ENCODE measurements around the gene CATSPERE. TPM values are rescaled to one million over a fixed set of nuclear protein-coding genes. Genes with fewer than 3 reads are reported as not detected.
"Not testable (repeated sequence)": the region's sequence is repeated elsewhere in the genome, so short reads cannot be mapped to it uniquely, and the experiment has no call there.

The CATSPERE gene
- total RNA-seq, 1 donor from 2014 or later: 3.3 TPM

DNA sequence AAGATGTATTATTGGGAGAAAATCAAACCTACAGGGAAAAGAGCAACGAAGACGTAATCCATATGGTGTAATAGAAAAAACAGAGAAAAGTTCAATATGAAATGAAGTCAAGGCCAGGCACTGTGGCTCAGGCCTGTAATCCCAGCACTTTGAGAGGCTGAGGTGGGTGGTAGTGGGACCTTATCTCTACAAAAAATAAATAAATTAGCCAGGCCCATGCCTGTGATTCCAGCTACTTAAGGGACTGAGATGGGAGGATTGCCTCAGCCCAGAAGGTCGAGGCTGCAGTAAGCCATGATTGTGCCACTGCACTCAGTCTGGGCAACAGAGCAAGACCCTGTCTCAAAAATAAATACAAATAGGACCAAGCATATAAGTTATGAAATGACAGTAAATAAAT is 203.3 kb downstream of the CATSPERE start:
- DNase-seq (ENCODE audit: low spot score): no peak

DNA sequence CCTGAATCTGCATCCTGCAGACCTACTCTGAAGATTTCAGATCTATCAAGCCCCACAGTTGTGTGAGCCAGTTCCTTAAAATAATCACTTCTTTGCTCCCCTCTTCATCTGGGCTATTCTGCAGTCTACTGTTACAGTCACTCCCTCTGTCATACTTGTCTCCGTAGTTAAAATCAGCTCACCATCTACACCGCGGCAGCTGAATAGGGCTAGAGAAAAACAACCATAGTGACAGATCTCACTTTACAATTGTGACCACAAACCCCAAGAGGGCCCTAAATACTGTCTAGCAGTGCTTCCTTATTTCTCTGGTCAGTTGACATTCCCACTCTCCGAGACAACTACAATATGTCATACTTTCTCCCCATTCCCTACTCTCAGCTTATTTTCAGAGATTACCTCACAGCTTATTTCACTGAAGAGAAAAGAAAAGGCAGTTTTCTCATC is 204.7 kb downstream of the CATSPERE start:
- no peak for DNase-seq (ENCODE audit: low spot score)

DNA sequence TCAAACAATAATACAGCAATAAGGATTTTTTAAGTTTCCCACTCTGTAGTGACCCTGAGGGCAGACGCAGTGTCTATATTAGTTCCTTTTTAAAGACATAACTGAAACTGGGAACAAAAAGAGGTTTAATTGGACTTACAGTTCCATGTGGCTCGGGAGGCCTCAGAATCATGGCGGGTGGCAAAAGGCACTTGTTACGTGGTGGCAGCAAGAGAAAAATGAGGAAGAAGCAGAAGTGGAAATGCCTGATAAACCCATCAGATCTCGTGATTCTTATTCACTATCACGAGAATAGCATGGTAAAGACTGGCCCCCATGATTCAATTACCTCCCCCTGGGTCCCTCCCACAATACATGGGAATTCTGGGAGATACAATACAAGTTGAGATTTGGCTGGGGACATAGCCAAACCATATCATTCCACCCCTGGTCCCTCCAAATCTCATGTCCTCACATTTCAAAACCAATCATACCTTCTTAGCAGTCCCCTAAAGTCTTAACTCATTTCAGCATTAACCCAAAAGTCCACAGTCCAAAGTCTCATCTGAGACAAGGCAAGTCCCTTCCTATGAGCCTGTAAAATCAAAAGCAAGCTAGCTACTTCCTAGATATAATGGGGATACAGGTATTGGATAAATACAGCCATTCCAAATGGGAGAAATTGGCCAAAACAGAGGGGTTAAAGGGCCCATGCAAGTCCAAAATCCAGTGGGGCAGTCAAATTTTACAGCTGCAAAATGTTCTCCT is 205.8 kb downstream of the CATSPERE start:
- not testable (repeated sequence) for DNase-seq (ENCODE audit: low spot score)

DNA sequence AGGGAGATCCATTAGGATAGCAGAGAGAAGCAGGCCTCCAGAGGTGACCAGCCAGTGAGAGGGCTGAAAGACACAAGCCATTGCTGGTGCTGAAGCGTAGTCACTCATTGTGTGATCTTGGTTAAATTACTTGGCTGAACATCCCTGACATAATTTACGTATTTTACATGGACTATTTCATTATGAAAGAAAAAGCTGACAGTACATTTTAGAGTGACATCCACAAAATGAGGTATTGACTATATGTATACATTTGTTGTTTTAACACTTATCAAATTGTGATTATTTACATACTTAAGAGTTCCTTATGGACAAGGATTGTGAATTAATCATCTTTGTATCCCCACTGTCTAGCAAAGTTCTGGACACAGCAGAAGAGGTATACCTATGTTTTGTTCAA is 206.7 kb downstream of the CATSPERE start:
- no peak for DNase-seq (ENCODE audit: low spot score)

DNA sequence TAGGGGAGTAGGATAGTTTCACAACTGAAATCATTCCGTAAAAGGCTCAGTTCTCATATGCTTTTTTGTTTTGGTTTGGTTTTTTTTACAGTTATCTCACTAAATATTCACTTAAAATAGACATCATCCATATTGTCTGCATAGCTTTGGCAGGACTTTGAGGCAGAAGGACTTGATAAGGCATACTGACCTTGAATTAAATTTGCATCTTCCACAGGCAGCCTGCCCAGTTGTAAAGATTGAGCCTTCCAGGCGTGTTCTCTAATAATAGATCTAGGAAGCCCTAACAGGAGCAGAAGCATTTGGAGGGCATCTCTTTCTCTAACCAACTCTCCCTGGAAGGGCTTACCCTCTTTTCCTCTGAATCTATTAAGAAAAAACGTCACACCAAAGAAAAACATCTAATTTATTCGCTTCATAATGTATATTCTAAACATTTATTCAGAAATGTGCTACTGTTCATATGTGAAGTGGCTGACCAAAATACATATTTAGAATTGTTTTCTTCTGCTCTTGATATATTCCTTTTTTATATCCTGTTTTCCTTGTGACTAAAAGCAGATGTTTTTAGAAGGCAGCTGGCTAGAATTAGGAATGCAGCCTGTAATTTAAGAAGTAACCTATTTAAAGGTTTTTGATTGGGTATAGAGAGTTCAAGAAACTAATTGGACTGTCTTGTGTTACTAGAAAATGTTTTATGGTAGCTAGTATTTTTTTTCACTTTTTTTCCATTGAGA is 212.0 kb downstream of the CATSPERE start:
- no peak for DNase-seq (ENCODE audit: low spot score)

DNA sequence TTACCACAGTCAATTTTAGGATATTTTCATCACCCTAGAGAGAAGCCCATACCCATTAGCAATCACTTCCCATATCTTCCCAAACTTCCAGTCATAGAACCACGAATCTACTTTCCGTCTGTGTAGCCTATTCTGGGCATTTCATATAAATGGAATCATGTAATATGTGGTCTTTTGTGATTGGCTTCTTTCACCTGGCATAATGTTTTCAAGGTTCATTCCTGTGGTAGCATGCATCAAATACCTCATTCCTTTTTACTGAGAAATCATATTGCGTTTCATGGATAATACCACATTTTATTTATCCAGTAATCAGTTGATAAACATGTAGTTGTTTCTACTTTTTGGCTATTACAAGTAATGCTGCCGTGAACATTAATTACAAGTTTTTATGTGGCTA is 213.4 kb downstream of the CATSPERE start:
- no peak for DNase-seq (ENCODE audit: low spot score)

DNA sequence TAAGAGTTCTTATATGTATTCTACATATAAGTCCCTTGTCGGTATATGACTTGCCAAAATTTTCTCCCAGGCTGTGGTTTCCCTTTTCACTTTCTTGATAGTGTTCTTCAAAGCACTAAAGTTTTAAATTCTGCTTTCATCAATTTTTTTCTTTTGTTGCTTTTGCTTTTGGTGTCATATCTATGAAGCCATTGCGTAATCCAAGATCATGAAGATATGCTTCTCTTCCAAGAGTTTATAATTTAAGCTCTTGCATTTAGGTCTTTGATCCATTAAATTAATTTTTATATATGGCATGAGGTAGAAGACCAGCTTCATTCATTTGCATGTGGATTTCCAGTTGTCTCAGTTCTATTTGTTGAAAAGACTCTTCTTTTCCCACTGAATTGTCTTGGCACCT is 214.1 kb downstream of the CATSPERE start:
- no peak for DNase-seq (ENCODE audit: low spot score)

DNA sequence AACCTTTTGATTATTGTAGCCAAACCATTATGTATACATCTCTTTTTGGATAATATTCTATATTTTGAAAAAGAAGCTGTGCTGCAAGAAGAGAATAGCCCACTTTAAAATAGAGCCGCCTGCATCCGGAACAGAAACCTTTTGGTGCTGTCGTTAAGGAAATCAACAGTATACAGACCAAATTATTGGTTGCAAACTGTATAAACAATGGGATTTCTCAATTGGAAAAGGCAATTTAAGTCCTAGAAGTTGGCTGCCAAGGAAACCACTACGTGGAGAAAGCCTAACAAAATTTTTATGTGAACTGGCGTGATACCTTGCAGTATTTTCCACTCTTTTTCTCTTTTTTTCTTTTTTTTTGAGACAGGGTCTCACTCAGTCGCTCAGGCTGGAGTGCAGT is 217.6 kb downstream of the CATSPERE start:
- no peak for DNase-seq (ENCODE audit: low spot score)

DNA sequence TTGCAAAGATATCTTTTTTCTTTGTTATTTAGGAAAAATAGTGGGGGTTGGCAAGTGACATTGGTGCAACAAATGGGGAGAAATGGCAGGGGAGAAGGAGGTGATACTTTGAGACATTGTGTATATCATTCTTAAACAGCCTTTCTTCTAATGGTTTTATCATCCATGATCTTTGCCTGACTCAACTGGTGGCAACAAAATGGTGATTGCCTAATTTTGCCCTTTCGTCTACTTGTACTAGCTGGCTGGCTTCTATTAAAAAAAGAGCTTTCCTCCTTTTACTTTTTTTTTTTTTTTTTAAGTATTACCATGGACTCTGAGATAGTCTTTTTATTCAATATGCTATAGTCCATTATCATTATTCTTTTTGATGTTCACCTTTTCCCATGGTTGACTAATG is 219.6 kb downstream of the CATSPERE start:
- DNase-seq (ENCODE audit: low spot score): no peak

DNA sequence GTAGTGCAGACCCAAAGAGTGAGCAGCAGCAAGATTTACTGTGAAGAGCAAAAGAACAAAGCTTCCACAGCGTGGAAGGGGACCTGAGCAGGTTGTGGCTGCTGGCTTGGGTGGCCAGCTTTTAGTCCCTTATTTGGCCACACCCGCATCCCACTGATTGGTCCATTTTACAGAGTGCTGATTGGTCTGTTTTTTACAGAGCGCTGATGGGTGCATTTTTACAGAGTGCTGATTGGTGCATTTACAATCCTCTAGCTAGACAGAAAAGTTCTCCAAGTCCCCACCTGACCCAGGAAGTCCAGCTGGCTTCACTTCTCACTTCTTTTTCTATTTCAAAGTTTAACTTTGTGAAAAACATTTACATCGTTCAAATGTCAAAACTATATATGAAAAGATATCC is 221.0 kb downstream of the CATSPERE start:
- DNase-seq (ENCODE audit: low spot score): not testable (repeated sequence)

Other genes starting within 250 kb of the CATSPERE start
- gene ADSS2, start 9.4 kb upstream of the CATSPERE start, total RNA-seq: 60.5 TPM
- gene DESI2, start 191.9 kb downstream of the CATSPERE start, total RNA-seq: 22.1 TPM

Data from ureter (tissue), 1 donor.